ENCODE measurements around the gene SCAMP4.

The SCAMP4 gene

DNA sequence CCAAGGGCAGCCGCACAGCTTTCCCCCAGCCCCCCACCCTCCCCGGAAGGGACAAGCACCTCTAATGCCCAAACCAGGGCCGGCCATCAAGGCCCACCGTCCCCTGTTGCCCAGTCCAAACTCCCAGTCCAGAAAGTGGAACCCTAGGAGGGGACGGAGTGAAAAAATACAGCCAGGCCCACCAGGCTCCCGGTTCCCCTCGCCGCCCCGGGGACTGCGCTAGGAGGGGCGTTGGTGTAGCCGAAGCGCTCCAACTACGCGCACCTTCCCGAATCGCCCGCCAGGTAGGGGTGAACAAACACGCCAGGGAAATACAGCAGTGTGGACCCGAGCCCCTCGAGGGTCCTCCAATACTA is 43.2 kb upstream of the SCAMP4 start:
- TF ChIP-seq, protein P1, sequence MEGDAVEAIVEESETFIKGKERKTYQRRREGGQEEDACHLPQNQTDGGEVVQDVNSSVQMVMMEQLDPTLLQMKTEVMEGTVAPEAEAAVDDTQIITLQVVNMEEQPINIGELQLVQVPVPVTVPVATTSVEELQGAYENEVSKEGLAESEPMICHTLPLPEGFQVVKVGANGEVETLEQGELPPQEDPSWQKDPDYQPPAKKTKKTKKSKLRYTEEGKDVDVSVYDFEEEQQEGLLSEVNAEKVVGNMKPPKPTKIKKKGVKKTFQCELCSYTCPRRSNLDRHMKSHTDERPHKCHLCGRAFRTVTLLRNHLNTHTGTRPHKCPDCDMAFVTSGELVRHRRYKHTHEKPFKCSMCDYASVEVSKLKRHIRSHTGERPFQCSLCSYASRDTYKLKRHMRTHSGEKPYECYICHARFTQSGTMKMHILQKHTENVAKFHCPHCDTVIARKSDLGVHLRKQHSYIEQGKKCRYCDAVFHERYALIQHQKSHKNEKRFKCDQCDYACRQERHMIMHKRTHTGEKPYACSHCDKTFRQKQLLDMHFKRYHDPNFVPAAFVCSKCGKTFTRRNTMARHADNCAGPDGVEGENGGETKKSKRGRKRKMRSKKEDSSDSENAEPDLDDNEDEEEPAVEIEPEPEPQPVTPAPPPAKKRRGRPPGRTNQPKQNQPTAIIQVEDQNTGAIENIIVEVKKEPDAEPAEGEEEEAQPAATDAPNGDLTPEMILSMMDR (IDR thresholded peaks at IDR 0.05; ENCODE audit: insufficient read depth, low read length, missing control alignments) = no peak
- ChIA-PET CTCF (interaction anchor here (1.4 to 1.5 kb wide), 2 partner anchors 11 to 13 kb away, joined by 3 to 5 read pairs; partner anchors contain the start of gene REXO1), POLR2A (no interaction called here)
- DNase-seq (ENCODE audit: low read depth, low spot score) = no peak
- H3K4me3 ChIP-seq (ENCODE audit: low read depth, low read length) = peak overlapping the region; percentile 83

DNA sequence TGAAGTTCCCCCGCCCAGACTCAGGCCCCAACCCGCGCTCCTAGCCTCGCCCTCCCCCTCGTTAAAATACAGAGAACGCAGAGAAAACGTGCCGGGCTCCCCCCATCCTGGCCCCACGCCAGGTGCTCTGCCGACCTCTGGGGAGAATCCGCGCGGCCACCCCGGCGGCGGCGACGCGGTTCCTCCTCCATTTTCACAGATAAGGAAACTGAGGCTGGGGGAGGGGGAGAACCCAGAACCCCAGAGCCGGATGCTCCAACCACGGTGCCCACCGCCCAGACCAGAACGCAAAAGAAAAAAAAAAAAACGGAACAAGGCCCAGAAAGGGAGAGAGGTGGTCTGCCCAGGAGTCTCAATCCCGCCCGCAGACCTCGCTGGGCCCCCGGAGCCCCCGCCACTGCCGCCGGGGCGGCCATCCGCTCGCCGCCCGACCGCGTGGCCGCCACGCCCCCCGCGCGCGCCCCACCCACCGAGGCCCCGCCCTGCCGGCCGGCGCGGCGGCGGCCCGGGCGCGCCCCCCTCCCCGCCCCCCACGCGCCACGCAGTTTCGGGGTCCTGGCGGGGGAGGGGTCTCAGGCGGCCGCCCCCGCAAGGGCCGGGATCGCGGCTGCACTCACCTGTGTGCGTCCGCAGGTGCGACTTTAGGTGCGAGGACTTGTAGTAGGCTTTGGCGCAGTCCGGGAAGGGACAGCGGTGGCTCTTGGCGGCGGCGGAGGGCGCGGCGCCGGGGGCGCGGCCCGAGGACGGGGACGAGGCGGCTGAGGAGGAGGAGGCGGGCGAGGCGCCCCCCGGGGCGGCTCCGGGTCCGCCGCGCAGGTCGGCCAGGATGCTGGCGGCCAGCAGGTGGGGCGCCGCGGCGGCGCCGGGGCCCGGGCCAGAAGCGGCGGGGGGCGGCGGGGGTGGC is 42.5 kb upstream of the SCAMP4 start:
- TF ChIP-seq, protein P1 (IDR thresholded peaks at IDR 0.05; ENCODE audit: insufficient read depth, low read length, missing control alignments) = no peak
- POLR2A ChIA-PET = no interaction called here
- CTCF ChIA-PET = no interaction called here
- H3K4me3 ChIP-seq (ENCODE audit: low read depth, low read length) = peak overlapping the region; percentile 83
- no peak for DNase-seq (ENCODE audit: low read depth, low spot score)

DNA sequence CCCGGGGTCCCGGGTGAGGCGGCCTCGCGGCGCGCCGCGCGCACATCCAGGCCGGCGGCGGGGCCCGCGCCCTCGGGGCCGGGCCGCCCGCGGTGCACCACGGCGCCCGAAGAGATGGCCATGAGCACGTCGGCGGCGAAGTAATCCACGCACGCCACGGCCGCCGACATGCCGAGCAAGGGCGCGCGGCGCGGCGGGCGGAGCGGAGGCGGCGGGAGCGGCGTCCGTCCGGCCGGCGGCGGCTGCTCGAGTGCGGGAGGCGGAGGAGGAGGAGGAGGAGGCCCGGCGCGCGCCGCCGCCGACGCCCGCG is 41.9 kb upstream of the SCAMP4 start, which contains the start of gene KLF16:
KLF16 (minus strand) TSS at position 252 of the 310 bp plus-strand sequence; CDS start at position 170, 82 bp downstream.
- POLR2A ChIA-PET = no interaction called here
- TF ChIP-seq, protein P1 (IDR thresholded peaks at IDR 0.05; ENCODE audit: insufficient read depth, low read length, missing control alignments) = no peak
- CTCF ChIA-PET = no interaction called here
- H3K4me3 ChIP-seq (ENCODE audit: low read depth, low read length) = peak within 1 kb of the TSS; percentile 83
- no peak for DNase-seq (ENCODE audit: low read depth, low spot score)

DNA sequence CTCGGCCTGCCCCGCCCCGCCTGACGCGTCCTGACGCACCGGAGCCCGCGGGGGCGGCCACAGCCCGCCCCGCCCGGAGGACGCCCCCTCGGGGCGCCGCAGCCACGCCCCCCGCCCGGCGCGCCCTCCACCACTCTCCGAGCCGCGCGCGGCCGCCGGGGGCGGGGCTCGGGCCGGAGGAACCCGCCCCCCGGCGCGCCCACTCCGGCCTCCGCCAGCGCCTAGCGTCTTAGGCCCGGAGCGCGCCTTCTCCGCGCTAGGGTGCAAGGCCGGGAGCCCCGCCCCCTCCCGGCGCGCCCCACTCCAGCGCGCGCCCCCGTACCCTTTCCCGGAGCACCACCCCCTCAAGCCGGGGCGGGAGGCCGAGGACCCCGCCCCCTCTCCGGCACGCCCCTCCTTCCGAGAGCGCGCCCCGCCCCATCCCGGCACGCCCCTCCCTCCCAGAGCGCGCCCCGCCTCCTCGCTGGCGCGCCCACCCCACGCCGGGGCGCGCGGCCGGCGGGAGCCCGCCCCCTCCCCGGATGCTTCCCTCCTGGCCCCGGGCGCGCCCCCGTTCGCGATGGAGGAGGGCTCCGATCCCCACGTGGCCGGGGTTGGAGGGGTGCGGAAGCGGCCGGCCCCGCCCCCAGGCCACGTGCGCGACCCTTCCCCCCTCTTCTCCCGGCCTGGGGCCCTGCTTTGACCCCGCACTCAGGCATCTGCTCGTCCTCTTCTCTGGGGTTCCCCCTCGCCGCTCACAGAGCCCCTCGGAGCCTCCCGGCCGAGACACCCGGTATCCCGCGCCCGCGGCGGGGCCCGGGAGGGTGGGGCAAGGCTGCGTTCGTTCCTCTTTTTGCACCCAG is 41.3 kb upstream of the SCAMP4 start:
- ChIA-PET POLR2A (interaction anchor here (1.0 to 1.2 kb wide), 2 partner anchors 11 to 12 kb away, joined by 3 to 8 read pairs; no protein-coding TSS in a partner anchor), CTCF (interaction anchor here (0.6 to 3.2 kb wide), 11 partner anchors 8 to 66 kb away, joined by 3 to 16 read pairs (median 4); no protein-coding TSS in a partner anchor)
- TF ChIP-seq, protein P1 (IDR thresholded peaks at IDR 0.05; ENCODE audit: insufficient read depth, low read length, missing control alignments) = no peak
- peak overlapping the region; percentile 83 for H3K4me3 ChIP-seq (ENCODE audit: low read depth, low read length)
- peak; percentile 42 for DNase-seq (ENCODE audit: low read depth, low spot score)

DNA sequence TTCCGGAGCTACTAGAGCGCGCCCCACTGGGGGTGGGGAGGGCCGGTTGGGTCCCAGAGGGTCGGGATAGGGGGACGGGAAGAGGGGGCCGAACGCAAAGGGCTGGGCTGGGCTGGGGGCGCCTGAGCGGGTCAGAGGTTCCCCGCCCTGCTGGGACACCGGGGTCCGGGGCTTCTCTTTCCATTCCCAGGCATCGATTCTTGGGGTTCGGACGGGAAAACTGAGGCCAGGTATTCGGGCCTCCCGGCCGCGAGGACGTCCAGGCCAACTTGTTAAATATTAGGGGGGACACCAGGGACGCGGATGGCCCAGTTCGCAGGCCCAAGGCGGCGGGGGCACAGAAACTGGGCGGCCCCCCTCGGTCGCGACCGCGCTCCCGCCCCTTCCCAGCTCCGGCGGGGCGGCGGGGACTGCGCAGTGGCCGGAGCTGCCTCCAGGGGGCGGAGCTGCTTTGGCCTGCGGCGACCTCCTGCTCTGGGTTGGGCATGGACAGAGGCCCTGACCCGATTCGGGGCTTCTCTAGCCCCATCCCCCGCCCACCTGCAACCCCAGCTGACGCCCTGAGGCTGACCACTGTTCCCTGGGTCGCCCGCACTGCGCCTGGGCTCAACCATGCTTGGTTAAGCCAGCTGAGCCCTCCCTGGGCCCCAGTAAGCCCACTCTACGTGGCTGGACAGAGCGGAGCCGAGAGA is 40.6 kb upstream of the SCAMP4 start:
- CTCF ChIA-PET = interaction anchor here (0.6 to 3.2 kb wide), 11 partner anchors 8 to 65 kb away, joined by 3 to 16 read pairs (median 4); no protein-coding TSS in a partner anchor
- TF ChIP-seq, protein P1 (IDR thresholded peaks at IDR 0.05; ENCODE audit: insufficient read depth, low read length, missing control alignments) = peak; percentile 84
- POLR2A ChIA-PET = interaction anchor here (1.0 to 1.2 kb wide), 2 partner anchors 10 to 11 kb away, joined by 3 to 8 read pairs; no protein-coding TSS in a partner anchor
- DNase-seq (ENCODE audit: low read depth, low spot score) = no peak
- H3K4me3 ChIP-seq (ENCODE audit: low read depth, low read length) = peak overlapping the region; percentile 73

All from AG04449 (cell line).